Hypothalamus (tissue), 51 donors: ENCODE data around the gene DDIAS.
A peak's percentile ranks its signal among the peaks of the same experiment; 100 is the strongest.

Experiments used
- DNase-seq, 51 donors: peaks; one replicate each; lab custom pipeline; 2025; lab: John Stamatoyannopoulos, UW

The DDIAS gene

DNA sequence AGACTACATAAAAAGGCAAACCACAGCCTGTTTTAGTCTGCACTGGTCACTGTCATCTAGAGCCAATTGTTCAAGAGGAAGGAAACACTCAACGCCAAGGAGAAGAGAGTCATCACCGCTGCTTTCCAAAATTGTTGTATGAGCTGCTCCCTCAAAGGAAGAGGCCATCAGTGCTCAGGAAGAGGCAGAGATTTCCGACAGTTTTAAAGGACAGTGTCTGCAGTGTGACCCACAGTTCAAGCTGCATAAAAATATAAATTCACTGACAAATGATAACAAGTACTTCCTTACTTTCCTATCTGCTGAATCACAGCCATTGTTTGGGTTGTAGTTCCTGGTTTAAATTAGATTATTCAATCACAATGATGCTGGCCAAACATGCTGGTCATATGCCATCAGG lies 17.7 kb upstream of the DDIAS start:
- DNase-seq, result no peak

DNA sequence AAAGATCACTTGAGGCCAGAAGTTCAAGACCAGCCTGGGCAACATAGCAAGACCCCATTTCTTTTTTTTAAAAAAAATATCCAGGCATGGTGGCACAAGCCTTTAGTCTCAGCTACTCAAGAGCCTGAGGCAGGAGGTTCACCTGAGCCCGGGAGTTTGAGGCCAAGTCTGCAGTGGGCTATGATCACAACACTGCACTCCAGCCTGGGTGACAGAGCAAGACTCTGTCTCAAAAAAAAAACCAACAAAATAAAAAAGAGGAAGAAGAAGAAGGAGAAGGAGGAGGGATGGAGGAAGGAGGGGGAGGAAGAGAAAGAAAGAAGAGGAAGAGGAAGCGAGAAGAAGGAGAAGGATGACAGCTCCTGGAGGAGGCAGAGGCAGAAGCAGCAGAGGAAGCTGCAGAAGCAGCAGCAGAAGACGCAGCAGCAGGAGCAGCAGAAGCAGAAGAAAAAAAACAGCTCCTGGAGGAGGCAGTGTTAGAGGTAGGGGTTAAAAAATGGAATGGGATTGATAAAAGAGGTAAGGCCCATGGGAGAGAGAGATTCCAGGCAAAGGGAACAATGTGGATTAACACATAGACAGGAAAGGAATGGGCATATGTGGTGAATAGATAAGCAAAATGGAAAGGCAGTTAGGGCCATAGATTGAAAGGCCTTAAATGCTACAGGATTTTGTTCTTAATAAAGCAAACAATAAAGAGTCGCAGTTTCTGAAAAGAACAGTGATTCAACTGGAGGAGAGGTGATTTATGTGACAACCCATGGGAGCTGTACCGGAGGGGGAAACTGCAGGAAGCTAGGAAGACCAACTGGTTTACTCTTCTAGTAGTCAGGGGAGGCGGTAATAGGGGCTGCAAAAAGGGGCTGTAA lies 12.2 kb upstream of the DDIAS start:
- DNase-seq, result peak in 1 of 51 donors; percentile 1

DNA sequence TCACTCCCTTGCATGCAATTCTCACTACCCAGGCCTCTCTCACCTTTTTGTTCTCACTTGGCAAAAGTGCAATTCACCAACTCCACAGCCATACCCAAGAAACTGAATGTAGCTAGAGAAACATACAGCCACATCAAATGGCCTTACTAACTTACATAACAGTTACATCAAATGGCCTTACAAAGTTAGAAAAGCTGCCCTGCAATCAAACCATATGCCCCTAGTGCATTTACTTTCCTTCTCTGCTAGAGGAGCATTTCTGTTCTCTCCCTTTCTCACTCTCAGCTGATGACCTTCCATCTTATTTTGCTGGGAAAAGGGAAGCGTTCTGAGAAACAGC lies 11.6 kb upstream of the DDIAS start:
- no peak for DNase-seq

DNA sequence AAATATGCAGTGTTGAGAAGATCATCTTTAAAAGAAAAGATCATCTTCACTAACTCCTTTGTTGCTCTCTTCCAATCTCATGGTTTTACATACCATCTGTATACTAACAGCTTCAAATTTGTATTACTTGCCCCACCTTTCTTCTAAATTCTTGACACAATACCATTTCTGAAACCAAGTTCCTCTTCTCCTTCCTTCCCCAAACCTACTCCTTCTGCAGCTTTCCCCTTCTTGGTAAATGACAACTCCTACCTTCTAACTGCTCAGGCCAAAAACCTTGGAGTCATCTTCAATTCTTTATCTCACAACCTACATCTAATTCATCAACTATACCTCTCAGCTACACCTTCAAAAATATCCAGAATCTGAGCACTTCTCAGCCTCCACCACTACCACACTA lies 10.6 kb upstream of the DDIAS start:
- no peak for DNase-seq

DNA sequence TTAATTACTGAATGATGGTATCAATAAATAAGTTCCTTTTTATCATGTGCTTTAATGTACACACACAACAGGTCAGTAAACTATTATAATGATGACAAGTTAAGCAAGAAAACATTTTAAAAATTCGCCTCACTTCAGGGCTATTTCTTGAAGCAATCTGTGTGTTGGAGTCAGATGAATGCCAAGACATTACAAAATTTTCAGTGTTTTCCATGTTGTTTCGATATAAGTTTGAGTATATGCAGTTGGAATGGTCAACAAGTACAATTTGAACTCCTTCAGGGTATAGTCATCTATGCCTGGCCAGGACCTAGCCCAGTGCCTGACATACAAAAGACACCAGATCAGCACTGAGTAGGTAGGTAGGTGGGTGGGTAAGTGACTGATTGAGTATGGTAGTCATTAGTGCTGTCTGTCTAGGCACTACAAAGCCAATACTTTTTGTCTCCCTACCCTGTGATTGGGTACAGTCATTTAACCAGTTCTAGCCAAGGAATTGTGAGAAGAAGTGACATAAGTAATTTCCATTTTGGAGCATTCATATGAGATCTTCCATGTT lies 8.8 kb upstream of the DDIAS start:
- no peak for DNase-seq

DNA sequence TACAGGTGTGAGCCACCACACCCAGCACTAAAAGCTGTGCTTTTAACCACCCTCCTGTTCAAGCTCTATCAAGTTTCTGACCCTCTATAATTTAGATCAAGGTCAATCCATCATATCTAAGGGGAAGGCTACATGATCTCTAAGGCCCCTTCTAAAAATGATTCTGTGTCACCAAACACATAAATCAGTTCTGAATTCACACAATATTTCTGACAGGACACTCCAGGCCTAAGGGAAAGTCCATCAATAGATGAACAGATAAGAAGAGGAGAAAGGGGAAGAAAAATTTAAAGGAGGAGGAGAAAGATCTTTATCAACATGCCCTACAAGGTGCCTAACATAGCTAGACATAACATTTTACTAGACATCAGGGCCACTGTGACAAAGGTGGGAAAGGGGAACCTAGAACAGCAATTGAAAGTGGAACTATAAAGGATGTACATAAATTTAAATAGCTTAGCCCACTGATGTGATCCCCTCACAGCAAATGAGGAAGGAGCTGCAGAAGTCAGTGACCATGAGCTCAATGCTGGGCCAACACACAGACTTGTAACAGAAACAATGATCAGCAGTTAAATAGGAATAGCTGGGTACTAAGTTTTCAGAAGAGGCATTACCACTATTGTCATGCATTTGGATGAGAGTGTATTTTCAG lies 6.0 kb upstream of the DDIAS start:
- no peak for DNase-seq

DNA sequence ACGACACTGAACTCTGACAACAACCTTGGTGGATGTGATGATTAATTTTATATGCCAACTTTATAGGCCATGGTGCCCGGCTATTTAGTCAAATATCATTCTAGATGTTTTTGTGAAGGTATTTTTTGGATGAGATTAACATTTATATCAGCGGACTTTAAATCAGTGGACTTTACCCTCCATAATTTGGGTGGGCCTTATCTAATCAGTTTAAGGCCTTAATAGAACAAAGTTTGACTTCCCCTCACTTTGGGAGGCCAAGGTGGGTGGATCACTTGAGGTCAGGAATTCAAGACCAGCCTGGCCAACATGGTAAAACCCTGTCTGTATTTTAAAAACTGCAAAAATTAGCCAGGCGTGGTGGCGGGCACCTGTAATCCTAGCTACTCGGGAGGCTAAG lies 5.4 kb upstream of the DDIAS start:
- no peak for DNase-seq

DNA sequence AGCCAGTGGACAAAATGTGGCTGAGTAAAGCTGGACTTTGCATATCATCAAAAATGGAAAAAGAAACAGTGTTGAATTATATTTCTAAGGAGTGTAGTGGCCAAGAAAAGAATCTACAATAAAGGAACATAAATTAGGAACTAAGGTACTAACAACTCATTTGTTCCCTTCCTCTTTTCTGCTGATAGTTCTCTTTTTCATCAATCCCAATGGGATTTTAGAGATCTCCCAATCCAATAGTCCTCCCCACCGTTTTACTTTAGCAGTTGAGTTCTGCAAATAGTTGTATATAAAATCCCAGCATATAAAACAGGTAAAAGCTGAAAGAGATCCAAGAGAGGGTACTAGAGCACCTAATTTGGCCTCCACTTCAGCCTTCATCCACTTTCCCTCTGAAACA lies 3.3 kb upstream of the DDIAS start:
- DNase-seq, result no peak

DNA sequence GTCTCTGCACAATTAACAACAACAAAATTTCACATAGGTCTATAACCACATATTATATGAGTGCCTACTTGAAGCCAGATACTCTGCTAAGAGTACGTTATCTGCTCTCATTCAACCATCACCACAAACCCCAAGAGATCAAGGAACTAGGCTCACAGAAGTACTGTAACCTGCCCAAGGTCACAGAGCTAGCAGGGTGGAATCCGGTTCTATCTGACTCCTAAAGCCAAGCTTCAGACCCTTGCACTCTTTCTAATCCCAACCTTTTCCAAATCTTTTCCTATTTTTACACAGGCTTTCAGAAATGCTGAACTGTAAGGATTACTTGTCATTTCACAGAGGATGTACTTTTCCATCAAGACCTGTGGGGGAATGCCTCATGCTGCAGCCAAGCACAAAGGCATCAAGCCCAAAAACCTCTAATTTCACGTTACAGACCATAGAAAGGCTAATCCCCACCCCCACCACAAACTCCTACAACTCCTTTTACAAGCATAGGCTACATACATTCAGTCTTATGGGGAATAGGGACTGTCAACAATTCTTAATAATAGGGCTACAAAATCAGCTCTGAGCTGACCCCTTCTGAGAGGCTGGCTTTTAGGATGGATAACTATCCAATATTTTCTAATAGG lies 2.2 kb upstream of the DDIAS start:
- DNase-seq, result no peak

DNA sequence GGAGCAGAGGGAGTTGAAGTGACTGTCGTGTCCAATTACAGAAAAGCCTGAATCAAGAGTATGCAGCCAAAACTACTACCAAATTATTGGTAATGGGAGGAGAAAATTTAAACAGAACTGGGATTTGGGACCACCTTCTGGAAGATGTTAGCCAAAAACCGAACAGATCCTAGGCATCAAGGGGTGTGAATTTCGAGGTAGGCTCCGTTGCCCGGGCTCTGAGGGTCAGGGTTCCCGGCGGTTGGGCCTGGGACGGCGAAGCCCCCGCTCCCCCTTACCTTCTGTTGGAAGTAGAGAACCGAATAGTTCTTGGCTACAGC lies 1.6 kb upstream of the DDIAS start:
- DNase-seq, result no peak

DNA sequence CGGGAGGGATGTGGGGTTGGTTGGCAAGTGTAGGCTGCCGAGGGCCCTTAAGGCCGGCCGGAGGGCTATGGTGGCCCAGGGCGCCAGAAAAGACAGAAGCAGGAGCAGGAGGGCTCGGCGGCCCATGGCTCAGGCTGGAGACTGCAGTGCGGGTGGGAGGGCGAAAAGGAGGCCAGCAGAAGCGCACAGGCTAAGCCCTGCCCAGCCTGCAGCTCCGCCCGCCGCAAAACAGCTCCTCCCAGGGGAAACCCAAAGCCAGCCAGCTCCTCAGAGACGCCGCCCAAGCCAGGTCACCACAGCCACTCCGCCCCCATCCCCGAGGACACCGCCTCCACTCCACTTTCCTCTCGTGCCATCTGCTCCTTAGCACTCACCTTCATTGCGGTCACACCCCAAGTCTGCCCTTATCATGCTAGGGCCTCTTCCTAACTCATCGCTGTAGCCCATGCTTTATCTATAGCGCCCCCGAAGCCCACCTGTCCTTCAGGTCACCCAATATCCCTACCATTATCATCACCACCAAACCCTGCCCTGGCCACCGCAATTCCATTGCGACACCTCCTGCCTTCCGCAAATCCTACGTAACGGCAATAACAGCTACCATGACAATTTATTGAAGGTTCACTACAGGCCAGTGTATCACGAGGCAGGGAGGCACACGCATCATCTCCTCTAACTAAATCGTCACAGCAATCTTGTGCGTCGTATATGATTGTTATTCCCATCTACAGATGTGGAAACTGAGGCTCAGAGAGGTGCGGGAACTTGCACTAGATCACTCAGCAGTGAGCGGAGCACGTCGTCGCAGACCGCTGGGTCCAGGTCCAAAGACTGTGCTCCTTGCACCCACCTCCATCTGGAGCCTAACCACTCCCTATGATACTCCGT lies 1.0 kb upstream of the DDIAS start, which contains the start of gene PRCP:
Gene PRCP, minus strand, starts transcription at position 154 of the 888 bp plus-strand sequence. Its CDS starts 28 bp downstream, at position 126.
- DNase-seq, result peak; percentile 18 to 91 (median 80)

DNA sequence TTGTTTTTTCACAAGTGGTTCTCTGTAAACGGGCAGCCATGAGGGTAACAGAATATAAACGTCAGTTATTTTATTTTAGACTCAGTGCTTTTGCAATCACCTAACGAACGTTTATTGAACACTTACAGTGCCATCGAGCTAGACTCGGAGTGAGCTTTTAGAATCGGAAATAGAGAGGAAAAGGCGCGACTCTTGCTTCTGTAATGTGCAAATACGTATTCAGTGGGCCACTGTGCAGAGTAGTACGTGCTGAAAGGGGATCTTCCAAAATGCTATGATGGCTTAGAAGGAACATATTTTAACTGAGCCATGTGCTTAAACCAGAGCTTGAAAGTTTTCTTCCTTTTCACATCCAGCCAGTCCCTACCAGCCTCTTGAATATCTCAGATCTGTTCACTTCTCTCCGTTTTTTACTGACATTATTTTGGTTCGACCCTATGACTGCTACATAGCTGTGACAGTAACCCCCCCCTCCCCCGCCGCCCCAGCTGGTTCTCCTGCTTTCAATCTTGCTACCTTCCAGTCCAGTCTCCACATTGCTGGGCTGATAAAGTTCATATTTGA lies 468 bp downstream of the DDIAS start:
- DNase-seq, result no peak

DNA sequence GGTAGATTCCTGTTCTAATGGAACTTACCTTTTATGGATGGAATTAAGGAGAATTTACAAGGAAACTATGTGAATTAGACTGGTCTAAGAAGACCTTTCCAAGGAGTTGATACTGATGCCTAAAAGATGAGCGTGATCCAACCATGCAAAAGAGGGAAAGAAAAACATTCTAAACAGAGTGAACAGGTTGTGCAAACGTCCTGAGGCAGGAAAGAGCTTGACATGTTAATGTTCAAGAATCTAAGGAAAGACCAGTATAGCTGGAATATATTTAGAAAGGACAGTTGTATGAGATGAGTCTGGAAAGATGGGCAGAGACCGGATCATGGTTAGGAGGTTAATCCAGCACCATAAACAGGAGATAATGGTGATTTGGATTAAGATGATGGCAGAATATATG lies 1.3 kb downstream of the DDIAS start:
- DNase-seq, result no peak

DNA sequence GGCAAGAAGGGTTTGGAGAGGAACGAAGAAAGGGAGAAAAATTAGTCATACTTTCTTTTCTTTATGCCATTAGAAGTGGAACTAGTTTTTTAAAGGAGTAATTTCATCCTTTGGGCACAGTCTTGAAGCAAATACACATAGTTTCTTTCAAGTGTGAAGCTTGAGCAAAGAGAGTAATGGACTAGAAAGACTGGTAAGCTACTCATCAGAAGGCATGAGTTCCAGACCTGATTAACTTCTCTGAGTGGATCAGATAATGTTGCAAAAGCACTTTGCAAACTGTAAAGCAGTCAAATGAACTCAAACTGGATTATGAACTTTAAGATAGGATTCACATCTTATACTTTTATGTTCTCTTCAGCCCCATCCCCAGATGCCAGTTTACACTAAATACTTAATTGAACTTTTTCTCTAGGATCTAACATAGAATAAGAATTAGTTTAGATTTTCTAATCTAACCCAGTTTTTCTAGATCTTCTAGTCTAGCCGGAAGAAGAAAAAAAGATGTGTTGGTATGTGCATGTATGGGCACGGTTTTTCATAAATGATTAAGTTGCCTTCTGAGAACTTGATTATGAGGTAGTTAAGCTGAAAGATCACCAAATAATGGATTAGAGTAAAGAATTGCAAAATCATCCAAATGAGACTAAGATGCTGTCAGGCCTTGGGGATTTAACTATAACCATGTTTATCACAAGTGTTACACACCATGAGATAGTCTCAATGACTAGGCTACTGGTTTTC lies 2.5 kb downstream of the DDIAS start:
- DNase-seq, result no peak

DNA sequence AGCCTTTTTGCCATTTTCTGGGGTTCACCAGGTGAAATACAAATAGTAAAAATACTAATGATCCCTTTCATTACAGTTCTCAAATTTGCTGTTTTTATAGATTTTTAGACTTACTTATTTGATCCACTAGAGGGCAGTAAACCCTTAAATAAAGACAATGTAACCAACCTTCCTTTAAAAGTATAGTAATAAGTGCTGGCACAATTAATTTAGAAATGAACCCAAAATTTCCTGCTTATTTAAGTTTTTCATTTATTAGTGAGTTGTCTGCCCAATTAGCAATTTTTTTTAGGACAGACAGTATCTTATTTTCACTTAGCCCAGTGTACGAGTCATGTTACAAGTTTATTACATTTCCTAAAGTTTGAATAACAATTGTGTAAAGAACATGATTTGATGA lies 4.7 kb downstream of the DDIAS start:
- DNase-seq, result no peak

DNA sequence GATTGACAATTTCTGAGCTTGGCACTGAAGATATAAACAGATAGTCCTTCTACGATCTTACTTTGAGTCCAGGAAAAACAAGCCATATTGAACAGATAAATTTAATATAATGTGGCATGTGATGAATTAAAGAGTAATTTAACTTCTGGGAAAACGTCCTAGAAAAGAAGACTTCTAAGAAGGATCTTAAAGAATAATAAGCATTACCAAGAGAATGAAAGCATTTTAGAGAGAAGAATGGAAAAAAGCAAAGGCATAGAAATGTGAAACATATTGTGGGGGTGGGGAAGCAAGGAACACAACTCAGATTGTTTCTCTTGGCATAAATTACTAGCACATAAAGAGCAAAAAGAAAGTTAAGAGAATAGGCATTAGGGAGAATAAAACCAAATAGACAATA lies 5.4 kb downstream of the DDIAS start:
- no peak for DNase-seq

DNA sequence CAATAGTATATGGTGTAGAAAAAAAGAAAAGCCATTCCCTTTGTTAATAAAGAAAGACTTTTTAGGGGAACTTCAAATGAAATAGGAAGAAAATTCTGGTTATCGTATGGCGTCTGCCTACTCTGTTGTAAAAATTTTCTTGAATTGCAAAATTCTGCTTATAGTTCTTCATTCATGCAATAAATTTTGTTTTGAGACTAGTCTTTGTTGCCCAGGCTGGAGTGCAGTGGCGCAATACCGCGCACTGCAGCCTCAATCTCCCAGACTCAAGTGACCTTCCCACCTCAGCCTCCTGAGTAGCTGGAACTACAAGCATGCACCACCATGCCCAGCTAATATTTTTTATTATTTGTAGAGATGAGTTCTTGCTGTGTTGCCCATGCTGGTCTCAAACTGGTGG lies 5.8 kb downstream of the DDIAS start:
- DNase-seq, result no peak

DNA sequence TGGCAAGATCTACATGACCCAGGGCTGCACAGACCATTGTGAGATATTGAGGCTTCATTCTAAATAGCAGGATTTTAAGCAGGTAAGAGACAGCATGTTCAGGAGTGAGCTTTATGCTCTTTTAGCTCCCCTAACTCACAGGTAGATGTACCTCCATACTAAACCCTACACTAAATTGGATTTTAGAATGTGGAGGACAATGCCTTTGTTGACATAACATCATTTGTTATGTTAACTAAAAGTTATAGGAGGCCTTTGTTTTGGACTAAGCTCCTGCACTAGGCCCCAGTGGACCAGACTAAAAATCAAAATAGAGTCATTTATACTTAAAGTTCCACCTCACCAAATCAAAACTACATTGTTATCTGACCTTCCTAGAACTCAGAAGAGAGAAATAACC lies 6.8 kb downstream of the DDIAS start:
- no peak for DNase-seq

DNA sequence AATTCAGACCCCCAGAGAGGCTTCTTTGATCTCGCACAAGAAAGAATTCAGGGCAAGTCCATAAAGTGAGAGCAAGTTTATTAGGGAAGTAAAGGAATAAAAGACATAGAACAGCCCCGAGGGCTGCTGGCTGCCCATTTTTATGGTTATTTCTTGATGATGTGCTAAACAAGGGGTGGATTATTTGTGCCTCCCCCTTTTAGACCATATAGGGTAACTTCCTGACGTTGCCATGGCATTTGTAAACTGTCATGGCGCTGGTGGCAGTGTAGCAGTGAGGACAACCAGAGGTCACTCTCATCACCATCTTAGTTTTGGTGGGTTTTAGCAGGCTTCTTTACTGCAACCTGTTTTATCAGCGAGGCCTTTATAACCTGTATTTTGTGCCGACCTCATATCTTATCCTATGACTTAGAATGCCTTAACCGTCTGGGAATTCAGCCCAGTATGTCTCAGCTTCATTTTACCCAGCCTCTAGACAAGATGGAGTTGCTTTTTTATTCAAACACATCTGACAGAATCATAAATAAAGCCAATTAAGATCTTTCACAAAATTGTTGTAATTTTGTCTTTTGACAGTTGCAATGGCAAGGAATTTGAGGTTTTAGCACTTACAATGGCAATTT lies 7.6 kb downstream of the DDIAS start:
- DNase-seq, result no peak
